ENCODE data around the gene CHTF18. TPM values are rescaled to one million over a fixed set of nuclear protein-coding genes. Genes with fewer than 3 reads are reported as not detected.
"Not testable (repeated sequence)": the region's sequence is repeated elsewhere in the genome, so short reads cannot be mapped to it uniquely, and the experiment has no call there.

The CHTF18 gene
- total RNA-seq, 1 donor from 2014 or later = 6.4 TPM

DNA sequence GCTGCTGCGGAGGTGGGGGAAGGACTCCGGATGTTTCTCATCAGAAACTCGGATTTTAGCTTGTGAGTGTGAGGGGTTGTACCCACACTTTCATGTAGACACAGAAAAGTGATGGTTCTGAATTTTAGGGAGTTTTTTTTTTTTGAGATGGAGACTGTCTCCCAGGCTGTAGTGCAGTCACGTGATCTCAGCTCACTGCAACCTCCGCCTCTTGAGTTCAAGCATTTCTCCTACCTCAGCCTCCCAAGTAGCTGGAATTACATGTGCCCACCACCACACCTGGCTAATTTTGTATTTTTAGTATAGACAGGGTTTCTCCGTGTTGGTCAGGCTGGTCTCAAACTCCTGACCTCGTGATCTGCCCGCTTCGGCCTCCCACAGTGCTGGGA lies 34.5 kb downstream of the CHTF18 start:
- ATAC-seq = no peak
- DNase-seq (ENCODE audit: low spot score) = no peak

DNA sequence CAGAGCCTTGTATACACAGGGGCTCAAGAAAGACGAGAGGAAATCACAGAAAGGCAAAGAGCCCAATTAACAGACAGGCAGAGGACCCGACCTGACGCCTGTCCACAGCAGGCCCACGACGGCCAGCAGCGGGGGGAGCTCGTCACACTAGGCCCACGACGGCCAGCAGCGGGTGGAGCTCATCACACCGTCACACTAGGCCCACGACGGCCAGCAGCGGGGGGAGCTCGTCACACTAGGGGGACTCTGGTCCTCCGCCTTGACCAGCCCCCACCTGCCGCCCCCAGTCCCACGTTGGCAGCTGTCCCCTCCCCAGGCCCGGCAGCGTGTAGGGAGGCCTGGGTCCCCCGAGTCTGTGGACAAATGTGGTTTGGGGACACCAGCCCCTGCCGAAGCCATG lies 35.8 kb downstream of the CHTF18 start:
- no peak for ATAC-seq
- no peak for DNase-seq (ENCODE audit: low spot score)

DNA sequence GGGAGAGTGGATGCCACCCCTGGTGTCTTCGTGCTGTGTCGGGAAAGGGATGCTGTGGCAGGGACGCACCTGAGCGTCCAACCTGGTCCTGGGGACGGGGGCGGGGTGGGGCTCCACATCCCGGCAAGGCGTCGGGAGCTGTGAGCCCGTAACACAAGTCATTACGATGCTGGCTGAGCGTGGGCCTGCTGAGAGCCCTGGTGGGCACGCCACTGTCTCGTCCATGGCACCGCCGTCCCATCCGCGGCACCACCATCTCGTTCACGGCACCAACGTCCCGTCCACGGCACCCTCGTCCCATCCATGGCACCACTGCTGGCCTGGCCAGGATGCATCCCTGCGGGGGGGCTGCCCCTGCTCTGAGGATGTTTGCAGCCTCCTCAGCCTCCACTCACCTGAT lies 36.2 kb downstream of the CHTF18 start:
- no peak for DNase-seq (ENCODE audit: low spot score)

DNA sequence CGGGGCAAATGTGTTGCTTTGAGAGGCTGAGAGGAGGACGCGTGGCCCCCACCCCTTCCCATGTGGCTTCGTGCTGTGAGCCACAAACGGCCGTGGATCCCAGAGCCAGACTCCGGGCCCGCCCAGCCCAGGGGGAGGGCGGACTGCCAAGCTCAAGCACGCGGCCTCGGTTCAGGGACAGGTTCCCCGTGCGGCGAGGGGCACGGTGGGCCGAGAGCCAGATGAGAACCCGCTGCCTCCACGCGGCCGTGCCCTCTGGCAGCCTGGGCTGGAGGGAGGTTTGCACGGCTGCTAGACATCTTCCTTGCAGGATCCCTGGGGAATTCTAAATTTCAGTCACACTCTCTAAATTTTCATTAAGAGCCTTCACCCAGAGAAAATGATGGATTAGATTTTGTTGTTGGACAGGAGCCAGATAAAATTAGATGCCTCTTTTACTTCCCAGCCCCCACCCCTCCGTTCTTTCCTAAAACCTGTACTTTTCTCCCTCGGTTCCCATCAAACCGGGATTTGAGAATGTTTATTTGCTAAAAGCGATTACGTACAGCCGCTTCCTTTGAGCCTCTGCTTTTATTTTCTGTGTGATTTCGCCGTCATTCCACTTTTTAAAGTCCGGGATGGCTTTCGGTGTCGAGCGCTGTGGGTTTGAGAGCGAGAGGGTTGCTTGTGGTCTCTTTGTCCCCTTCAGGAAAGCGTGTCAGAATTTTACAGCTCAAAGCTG lies 37.1 kb downstream of the CHTF18 start:
- ATAC-seq (no peak), DNase-seq (ENCODE audit: low spot score) (no peak)

More for the DNA sequence above, 36.2 kb downstream of the CHTF18 start:
- ATAC-seq = no peak

DNA sequence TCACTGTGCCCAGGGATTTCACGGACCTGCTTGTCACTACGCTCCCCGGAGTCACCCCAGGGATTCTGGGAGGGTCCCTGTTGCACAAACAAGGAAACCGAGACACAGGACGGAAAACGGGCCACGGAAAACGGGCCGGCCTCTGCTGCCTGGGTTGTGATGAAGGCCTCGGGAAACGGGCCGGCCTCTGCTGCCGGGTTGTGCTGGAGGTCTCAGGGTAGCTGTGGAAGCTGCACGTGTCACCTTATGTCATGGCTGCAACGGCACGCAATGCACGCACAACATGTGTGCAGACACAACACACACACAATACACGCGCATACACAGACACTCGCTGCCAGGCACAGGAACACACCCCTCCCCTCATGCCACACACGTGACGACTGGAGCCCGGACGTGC lies 39.1 kb downstream of the CHTF18 start:
- ATAC-seq (no peak), DNase-seq (ENCODE audit: low spot score) (no peak)

DNA sequence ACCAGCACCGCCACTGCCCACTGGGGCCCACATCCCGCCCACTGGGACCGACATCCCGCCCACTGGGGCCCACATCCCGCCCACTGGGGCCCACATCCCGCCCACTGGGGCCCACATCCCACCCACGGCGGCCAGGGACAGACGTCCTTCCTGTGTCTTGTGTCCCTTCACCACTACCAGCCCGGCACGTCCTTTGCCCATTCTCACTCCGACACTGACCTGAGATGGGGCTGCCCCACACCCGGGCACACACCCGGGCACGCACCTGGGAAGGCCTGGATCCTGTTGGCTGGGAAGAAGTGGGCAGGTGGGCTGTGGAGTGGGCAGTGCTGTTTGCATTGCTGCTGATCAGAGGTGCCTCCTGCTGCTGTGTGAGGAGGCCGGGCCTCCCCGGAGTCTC lies 40.5 kb downstream of the CHTF18 start:
- DNase-seq (ENCODE audit: low spot score) = no peak
- ATAC-seq = no peak

DNA sequence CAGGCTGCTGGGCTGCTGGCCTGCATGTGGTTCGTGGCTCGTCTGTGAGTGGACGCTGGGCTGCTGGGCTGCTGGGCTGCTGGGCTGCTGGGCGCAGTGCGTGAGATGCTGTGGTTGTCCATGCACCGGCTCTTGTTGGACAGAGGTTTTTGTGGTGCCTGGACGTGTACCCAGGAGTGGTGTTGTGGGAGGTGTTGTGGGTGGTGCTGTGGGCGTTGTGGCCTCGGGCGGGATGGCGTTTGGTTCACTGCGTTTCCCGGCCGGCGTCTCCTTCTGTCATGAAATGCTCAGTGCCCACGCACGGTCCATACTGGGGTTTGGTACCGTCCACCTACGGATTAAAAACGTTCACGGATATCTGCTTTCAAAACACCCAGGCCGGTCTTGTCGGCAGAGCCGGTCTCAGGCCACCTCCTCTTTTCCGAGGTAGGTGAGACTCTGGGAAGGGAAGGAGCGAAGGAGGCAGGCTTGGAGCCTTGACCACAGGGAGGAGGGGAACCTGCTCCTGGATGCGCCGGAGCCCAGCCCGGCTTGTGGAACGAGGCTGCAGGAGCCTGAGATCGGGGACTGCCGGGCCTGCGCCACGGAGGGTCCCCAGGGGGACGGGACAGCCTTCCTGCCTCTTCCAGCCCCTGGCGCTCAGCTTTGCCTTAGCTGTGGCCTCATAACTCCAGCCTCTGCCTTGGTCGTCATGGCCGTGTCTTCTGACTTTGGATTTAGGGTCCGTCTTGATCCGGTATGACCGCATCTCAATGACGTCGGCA lies 41.9 kb downstream of the CHTF18 start:
- DNase-seq (ENCODE audit: low spot score) (no peak), ATAC-seq (no peak)

DNA sequence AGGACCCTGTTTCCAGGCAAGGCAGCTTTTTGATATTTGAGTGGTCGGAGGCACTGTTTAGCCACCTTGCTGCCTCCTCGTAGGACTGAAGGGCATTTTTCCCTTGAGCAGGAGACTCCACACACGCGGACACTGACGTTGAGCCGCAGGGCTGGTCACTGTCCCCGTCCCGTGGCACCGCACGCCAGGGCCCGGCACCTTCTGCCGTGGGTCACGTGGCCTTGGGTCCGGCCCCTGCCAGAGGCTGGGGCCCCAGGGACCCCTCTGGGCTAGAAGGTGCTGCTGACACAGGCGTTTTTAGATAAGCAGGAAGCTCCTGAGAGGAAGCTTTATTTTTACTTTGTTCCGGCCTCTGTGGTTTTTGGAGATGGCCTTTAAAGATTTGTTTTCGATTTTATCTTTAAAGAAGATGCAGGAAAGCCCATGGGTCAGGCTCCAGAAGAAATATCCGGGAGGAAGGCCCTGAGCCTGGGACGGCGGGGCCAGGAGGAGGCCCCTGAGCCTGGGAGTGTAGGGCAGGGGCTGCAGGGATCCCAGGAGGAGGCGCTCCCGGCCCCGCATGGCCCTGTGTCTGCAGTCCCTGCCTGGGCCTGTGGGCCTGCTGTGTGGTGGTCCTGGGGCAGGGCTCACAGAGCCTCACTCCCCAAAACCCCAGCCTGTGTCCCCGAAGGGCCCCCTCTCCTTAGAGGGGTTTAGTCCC lies 42.6 kb downstream of the CHTF18 start:
- DNase-seq (ENCODE audit: low spot score) (no peak), ATAC-seq (no peak)

DNA sequence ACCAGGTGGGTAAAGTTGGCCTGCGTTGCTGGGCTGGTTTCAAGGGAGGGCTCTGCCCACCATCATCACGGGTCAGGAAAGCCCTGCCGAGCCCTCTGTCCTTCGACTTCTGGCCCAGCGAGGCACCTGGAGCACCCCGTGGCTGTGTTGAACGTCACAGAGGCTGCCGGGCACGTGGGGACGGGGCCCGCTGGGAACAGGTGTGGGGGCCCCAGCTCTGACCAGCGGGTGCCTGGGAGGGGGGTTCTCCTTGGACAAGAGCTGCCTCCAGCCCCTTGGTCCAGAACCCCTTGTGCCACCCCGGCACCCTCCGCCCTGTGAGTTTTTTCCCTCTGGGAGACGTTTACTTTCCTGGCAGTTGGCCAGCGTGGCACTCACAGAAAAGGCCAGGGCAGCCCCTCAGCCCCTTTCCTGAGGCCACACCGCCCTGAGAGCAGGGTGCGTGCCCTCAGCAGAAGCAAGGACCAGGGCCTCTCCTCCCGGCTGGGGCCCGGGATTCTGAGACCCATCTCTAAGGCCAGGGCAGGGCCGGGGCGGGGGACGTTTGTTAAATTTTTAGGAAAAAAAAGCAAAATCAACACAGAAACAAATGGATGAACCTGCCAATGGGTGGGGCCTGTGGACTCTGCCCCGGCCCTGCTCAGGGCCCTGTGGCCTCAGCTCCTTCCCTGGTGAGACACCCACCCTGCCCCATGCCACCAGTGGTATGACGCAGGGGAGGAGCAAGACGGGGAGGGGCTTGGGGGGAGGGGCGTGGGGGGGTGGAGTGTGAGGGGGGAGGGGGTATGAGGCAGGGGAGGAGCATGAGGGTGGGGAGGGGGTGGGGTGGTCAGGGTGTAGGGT lies 43.4 kb downstream of the CHTF18 start:
- DNase-seq (ENCODE audit: low spot score) = no peak
- ATAC-seq = no peak

DNA sequence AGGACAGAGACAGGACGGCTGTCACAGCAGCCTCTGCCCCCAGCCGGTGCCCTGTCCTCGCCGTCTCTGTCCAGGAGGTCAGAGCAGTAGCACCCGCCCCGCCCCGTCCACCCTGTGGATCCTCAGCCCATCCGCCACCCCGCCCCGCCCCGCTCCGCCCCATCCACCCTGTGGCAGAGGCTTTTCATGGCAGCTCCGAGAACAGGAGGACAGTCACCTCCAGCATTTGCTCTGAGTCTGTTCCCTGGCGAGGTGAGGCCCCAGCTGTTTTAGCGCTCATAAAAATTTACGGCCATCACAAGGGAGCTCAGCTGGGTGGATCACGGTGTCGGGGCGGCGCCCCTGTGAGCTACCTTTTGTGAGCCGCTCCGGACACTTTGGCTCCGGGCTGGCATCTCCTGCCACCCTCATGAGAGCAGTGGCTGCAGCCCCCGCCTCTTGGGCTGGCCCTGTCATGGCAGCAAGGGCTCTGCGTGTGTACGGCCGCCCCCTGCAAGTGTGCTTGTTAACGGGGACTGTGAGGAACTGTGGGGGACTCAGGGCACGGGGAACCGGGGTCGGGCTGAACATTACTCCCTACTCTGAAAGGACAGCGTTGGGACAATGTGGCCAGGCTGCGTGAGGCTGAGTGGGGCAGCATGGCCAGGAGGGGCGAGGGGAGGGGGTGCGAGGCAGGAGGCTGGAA lies 44.4 kb downstream of the CHTF18 start:
- no peak for DNase-seq (ENCODE audit: low spot score)
- no peak for ATAC-seq

DNA sequence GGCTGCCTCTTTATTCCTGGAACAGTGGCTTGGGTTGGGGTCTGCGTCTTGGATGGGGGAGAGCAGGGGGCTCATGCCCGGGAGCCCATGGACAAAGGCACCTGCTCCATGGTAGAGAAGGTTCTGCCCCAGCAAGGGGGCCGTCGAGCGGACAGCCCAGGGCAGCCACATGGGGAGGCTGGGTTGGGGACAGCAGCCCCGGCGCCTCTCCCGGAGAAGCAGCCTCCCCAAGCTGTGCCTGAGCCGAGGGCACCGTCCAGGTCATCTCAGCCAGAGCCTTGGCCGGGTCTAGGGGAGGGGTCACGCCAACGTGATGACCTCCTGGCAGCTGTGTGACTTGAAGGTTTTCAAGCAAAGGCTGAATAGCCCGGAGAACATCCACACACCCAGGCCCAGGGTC lies 45.0 kb downstream of the CHTF18 start:
- ATAC-seq = no peak

DNA sequence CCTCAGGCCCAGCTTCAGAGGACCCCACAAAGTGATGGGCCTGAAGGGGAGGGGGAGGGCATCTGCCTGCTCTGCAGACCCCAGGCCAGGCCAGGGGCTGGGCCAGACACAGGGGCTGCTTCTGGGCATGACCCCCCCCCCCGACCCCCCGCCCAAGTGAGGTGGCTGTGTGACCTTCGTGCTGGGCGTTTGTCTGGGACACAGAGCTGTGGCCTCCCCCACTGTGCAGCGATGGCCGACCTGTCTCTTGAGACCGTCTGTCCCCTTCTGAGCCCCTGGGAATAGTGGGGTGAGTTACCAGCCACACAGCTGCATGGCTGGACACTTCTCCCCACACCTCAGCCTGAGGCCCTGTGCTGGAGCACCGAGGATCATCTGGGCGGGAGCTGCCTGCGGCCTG lies 47.0 kb downstream of the CHTF18 start:
- DNase-seq (ENCODE audit: low spot score) (no peak), ATAC-seq (no peak)

More for the DNA sequence above, 45.0 kb downstream of the CHTF18 start:
- DNase-seq (ENCODE audit: low spot score) = no peak

DNA sequence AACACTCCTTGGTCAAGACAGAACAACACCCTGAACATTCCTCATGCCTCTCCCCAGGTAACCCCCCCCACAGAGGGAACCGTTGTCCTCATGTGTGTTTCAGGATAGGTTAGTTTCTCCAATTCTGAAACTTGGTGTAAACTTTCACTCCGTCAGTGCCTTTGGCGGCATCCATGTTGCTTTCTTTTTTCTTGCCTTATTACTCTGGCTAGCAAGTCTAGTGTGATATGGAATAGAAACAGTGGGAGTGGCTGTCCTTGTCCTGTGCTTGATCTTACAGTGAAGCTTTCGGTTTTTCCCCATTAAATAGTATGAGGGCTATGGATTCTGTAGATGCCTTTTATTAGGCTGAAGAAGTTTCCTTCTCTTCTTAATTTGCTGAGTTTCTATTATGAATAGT lies 47.8 kb downstream of the CHTF18 start:
- ATAC-seq = no peak
- DNase-seq (ENCODE audit: low spot score) = no peak

DNA sequence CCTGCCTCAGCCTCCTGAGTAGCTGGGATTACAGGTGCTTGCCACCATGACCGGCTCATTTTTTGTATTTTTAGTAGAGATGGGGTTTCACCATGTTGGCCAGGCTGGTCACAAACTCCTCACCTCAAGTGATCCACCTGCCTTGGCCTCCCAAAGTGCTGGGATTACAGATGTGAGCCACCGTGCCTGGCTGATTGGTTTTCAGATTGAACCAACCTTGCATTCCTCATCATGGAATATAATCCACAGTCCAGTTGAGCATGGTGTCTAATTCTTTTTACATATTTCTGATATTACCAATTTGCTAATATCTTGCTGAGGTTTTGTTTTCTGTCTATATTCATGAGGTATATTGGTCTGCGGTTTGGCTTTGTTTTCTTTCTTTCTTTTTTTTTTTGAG lies 48.4 kb downstream of the CHTF18 start:
- not testable (repeated sequence) for DNase-seq (ENCODE audit: low spot score)

DNA sequence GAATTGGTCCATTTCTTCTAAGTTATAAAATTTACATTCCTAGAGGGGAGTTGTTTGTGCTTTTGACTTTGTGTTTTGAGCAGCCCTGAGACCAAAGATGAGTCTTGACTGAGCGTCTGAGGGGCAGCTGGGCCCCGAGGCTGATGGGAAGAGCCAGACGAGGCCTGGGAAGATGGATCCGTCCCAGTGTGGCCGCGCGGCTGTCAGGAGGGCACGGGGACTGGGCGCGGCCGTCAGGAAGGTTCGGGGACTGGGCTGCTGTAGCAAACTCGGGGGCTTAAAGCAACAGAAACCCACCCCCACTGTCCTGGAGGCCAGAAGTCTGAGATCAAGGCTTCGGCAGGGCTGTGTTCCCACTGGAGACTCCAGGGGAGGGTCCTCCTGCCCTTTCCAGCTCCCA lies 50.3 kb downstream of the CHTF18 start:
- DNase-seq (ENCODE audit: low spot score) = no peak

More for the DNA sequence above, 48.4 kb downstream of the CHTF18 start:
- ATAC-seq = not testable (repeated sequence)

DNA sequence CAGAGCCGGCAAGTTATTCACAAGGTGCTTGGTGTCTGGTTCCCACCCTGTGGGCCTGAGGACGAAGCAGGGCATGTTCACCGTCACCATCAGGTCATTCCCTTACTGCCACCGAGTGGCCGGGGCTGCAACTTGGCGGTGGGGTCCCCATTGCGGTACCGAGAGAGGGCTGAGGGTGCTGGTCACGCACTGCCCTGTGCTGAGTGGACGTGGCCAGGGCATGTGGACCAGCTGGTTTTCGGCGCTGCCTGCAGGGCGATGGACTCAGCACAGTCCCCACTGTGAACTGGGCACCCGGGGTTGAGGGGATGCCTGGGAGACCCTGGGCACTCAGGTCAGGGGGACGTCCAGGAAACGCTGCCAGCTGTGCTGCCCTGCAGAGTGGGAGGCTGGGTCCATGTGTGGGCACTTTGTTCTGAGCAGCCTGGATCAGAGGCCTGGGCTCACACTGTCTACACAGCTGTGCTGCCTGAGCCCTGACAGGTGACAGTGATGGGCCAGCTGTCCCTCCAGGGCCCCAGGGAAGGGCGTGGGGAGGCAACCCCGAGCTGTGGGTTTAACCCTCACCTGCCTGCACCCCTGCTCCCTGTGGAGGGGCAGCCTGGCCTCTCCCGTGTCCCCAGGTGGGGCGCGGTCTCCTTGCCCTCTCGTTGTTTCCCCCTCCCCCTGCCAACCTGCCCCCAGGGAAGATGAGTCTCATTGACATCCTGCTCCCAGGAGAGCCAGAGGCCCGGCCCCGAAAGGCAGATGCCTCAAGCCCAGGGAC lies 51.4 kb downstream of the CHTF18 start:
- DNase-seq (ENCODE audit: low spot score) = no peak
- peak; percentile 23 for ATAC-seq

More for the DNA sequence above, 50.3 kb downstream of the CHTF18 start:
- no peak for ATAC-seq

DNA sequence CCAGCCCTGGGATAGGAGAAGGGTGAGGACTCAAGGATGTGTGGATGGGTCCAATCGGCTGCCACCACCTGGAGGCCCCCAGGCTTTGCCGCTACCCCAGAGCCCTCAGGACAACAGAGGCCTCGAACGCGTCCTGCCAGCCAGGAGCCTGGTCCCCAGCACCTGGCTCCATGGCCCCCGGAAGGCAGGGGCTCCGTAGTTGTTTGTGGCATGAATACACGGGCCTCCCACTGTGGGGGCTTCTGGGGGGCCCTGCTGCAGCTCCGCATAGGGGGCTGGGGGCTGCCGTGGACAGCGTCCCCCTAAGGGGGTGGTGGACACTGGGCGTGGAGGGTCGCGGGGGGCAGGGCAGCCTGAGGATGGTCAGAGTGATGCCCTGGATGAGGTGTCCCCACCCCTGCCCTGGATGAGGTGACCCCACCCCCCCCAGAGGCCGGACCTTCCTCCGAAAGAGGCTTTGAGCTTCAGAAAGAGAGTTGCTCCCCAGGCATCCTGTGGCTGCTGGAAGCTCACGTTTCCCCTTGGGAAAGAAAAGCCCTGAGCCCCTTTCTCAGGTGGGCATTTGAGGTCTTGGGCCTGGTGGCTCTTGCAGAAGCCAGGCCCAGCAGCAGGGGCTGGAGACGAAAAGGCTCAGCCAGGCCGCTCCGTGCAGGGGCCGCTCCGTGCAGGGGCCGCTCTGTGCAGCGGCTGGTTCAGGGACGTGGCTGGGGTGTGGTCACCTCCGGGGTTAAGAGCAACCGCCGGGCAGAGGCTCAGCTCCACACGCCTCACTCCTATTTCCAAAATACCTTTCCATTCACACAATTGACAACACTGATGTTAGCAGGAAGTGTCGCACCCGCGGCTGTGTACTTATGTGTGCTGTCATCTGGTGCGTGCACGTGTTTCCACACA lies 52.4 kb downstream of the CHTF18 start:
- ATAC-seq (no peak), DNase-seq (ENCODE audit: low spot score) (no peak)

DNA sequence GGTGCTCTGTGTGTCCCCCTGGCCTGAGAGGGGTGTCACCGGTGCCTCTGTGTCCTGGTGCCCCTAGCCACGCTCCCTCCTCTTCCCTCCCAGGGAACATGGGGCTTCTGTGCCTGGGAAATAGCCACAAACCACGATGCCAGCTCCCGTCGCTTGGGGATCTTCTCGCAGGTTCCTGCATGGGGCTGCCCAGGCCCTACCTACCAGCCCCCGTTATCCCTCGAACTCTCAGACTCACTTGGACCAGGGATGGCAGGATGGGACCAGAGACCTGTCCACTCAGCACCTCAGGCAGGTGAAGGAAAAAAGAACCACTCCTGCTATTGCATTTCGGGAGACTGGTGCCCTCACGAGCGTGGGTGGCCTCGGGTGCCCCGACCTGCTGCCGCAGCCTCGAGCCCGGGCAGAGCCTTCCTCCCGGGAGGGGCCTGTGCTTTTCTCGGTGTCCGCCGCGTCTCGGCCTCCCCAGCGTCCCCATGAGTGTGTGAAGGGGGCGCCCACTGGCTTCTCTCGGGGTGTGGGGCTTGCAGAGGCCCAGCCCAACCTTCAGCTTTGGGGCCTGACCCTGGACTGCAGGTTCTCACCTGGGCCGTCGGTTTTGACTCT lies 53.1 kb downstream of the CHTF18 start:
- no peak for ATAC-seq
- DNase-seq (ENCODE audit: low spot score) = no peak

All from left lobe of liver (tissue), 2 donors.